K562 (cell line): Measurements from ENCODE around the gene SZT2. TPM values are rescaled to one million over a fixed set of nuclear protein-coding genes. Genes with fewer than 3 reads are reported as not detected.
"Not testable (repeated sequence)": the region's sequence is repeated elsewhere in the genome, so short reads cannot be mapped to it uniquely, and the experiment has no call there.

Experiments
- ATAC-seq: fragments of 200-7000 bp; cut with Tn5 transposase; 3 replicates; pipeline ENCODE4 v1.9.1; 2020; ENCODE audit warnings: moderate library complexity
- BruUV-seq: library from RNA; stranded (reverse); fragments of 400-500 nt; replicated peaks from 2 replicates; lab custom pipeline; 2021; lab: Mats Ljungman, UMichigan
- CTCF ChIA-PET: fragments of 300-600 bp; formaldehyde crosslinking; extraction: SDS; loops from one replicate; lab custom pipeline; 2021; ENCODE audit warnings: low intra/inter-chr PET ratio; lab: Yijun Ruan, JAX
- POLR2A ChIA-PET: fragments of 300-600, 350-650 bp; sonication (Branson Sonifier 250); formaldehyde crosslinking; extraction: SDS; loops from one replicate; lab custom pipeline; 2021; ENCODE audit warnings: antibody characterized with exemption, inconsistent platforms; lab: Yijun Ruan, JAX
- DNase-seq, 4 experiments: peaks; one replicate each; pipeline versions ENCODE4 v3.0.0 to v3.0.0-alpha.2; 2011 to 2018; ENCODE audit warnings: low spot score in 3 of 4, mixed read lengths in 3 of 4; ENCODE audit errors: extremely low read depth in 1 of 4
- FAIRE-seq: peaks from 2 replicates; lab custom pipeline; 2011; peaks lifted over from hg19 to GRCh38; lab: Jason Lieb, UNC
- H2AFZ ChIP-seq: 2 replicates; pipeline ENCODE4 v1.6.0; 2011; ENCODE audit warnings: low read depth, low read length, control low read depth, inconsistent platforms
- H3K27ac ChIP-seq: fragments of 200-600 bp; 3 replicates; pipeline ENCODE4 v1.8.0; 2011; ENCODE audit warnings: low read depth, mild to moderate bottlenecking, control low read depth, inconsistent platforms, low read length, moderate library complexity, mixed read lengths; ENCODE audit errors: extremely low read depth
- H3K27me3 ChIP-seq, 2 experiments: fragments of 300-600 bp in 1 of 2; 2 replicates in 1 of 2; 3 replicates in 1 of 2; pipeline versions ENCODE4 v1.6.0 to v1.8.0; 2011; ENCODE audit warnings: inconsistent platforms in 2 of 2, low read length in 2 of 2, mild to moderate bottlenecking in 1 of 2, mixed read lengths in 1 of 2, moderate library complexity in 1 of 2; ENCODE audit not compliant: control insufficient read depth in 2 of 2, insufficient read depth in 2 of 2
- H3K36me3 ChIP-seq: fragments of 300-600 bp; 3 replicates; pipeline ENCODE4 v1.8.0; 2011; ENCODE audit warnings: mild to moderate bottlenecking, low read length, inconsistent platforms; ENCODE audit not compliant: control insufficient read depth, insufficient read depth
- H3K4me1 ChIP-seq, 2 experiments: fragments of 200-600 bp in 1 of 2; replicated peaks in 1 of 2; 2 replicates in 1 of 2; 3 replicates in 1 of 2; pipeline versions ENCODE4 v1.5.1 to v1.8.0; 2011; ENCODE audit warnings: inconsistent platforms in 2 of 2, low read length in 2 of 2, mild to moderate bottlenecking in 1 of 2, mixed read lengths in 1 of 2, moderate library complexity in 1 of 2; ENCODE audit not compliant: control insufficient read depth in 2 of 2, insufficient read depth in 2 of 2
- H3K4me2 ChIP-seq: 2 replicates; pipeline ENCODE4 v1.6.1; 2011; ENCODE audit warnings: low read length, control low read depth, inconsistent platforms, mixed read lengths; ENCODE audit not compliant: insufficient read depth
- H3K4me3 ChIP-seq: fragments of 200-600 bp; sonication (generic), shearing (Covaris generic); 2 replicates; pipeline ENCODE4 v1.5.1; 2016; ENCODE audit warnings: control low read depth, inconsistent platforms
- H3K79me2 ChIP-seq: fragments of 200-600 bp; 3 replicates; pipeline ENCODE4 v1.8.0; 2011; ENCODE audit warnings: low read length, inconsistent platforms; ENCODE audit not compliant: control insufficient read depth, insufficient read depth
- H3K9ac ChIP-seq, 2 experiments: 2 replicates each; pipeline versions ENCODE4 v1.6.0 to v1.6.1; 2011; ENCODE audit warnings: low read depth in 2 of 2, low read length in 2 of 2, control low read depth in 1 of 2, inconsistent platforms in 1 of 2, mild to moderate bottlenecking in 1 of 2, mixed read lengths in 1 of 2; ENCODE audit not compliant: insufficient read depth in 1 of 2
- H3K9me1 ChIP-seq: one replicate; pipeline ENCODE4 v1.6.0; 2011; ENCODE audit warnings: inconsistent platforms, mild to moderate bottlenecking, low read length, moderate library complexity; ENCODE audit not compliant: control insufficient read depth, insufficient read depth
- H3K9me3 ChIP-seq: replicated peaks from 2 replicates; pipeline ENCODE4 v1.5.1; 2011; ENCODE audit warnings: low read depth, low read length, inconsistent platforms; ENCODE audit not compliant: control insufficient read depth, insufficient read depth
- H4K20me1 ChIP-seq: replicated peaks from 2 replicates; pipeline ENCODE4 v1.6.1; 2011; ENCODE audit warnings: low read length, inconsistent platforms, mixed read lengths; ENCODE audit not compliant: control insufficient read depth, insufficient read depth
- ATF3 ChIP-seq, 2 experiments: fragments of 450-650 bp in 1 of 2; sonication (generic) in 1 of 2; formaldehyde crosslinking in 1 of 2; IDR thresholded peaks in 1 of 2; conservative IDR thresholded peaks in 1 of 2; 2 replicates each; pipeline versions ENCODE4 v1.6.1 to v1.8.1; 2016 to 2023; ENCODE audit warnings: mild to moderate bottlenecking in 2 of 2, moderate library complexity in 2 of 2, inconsistent platforms in 1 of 2, missing genetic modification reagents in 1 of 2
- ATF7 ChIP-seq: fragments of 450-650 bp; IDR thresholded peaks from 2 replicates; pipeline ENCODE4 v1.7.1; 2014; ENCODE audit warnings: mild to moderate bottlenecking, moderate library complexity
- JUN ChIP-seq, 2 experiments: sonication (generic) in 1 of 2; formaldehyde crosslinking in 1 of 2; IDR thresholded peaks; 2 replicates each; pipeline versions ENCODE4 v1.6.1 to v1.8.0; 2012 to 2022; ENCODE audit warnings: borderline replicate concordance in 2 of 2, mild to moderate bottlenecking in 2 of 2, improper control_type of control experiment in 1 of 2, low read depth in 1 of 2, low read length in 1 of 2, missing genetic modification reagents in 1 of 2
- JUNB ChIP-seq: fragments of 450-650 bp; formaldehyde crosslinking; conservative IDR thresholded peaks from 2 replicates; pipeline ENCODE4 v1.4.0; 2020; ENCODE audit warnings: mild to moderate bottlenecking
- JUND ChIP-seq, 2 experiments: IDR thresholded peaks; 2 replicates in 1 of 2; 3 replicates in 1 of 2; pipeline ENCODE4 v1.6.1; 2011; ENCODE audit warnings: borderline replicate concordance in 2 of 2, low read depth in 2 of 2, low read length in 2 of 2, improper control_type of control experiment in 1 of 2, missing biosample characterization in 1 of 2, missing genetic modification characterization in 1 of 2, missing genetic modification reagents in 1 of 2
- TEAD2 ChIP-seq: fragments of 450-650 bp; IDR thresholded peaks from 2 replicates; pipeline ENCODE4 v1.6.1; 2016; ENCODE audit warnings: missing genetic modification characterization, control low read depth, missing compliant biosample characterization
- TEAD4 ChIP-seq, 2 experiments: sonication (generic) in 1 of 2; formaldehyde crosslinking in 1 of 2; IDR thresholded peaks; 2 replicates each; pipeline versions ENCODE4 v1.6.1 to v1.8.0; 2012 to 2022; ENCODE audit warnings: borderline replicate concordance in 1 of 2, inconsistent platforms in 1 of 2, low read length in 1 of 2, mild to moderate bottlenecking in 1 of 2, missing genetic modification reagents in 1 of 2
- ZNF318 ChIP-seq, 2 experiments: fragments of 450-650 bp; IDR thresholded peaks; 2 replicates each; pipeline ENCODE4 v1.6.1; 2016; ENCODE audit warnings: mild to moderate bottlenecking in 2 of 2, borderline replicate concordance in 1 of 2, low read depth in 1 of 2, moderate library complexity in 1 of 2
- WGBS: fragments of 100-300 bp; shearing (Covaris generic); methylation state at CpG from one replicate; pipeline ENCODE4 v1.1.6; 2016; ENCODE audit warnings: low coverage, mixed read lengths; ENCODE audit not compliant: insufficient coverage; ENCODE audit errors: missing lambda C conversion rate; 5-methylcytosine and 5-hydroxymethylcytosine counted together
- in situ Hi-C: fragments of 300-500 bp; cut with MboI; formaldehyde crosslinking; loops from 4 replicates; pipeline ENCODE4 v1.15.0; 2018; ENCODE audit warnings: inconsistent platforms, mixed read lengths
- intact Hi-C: fragments of 100-400 bp; cut with micrococcal nuclease; formaldehyde crosslinking; loops from 2 replicates; pipeline ENCODE4 v1.14.2; 2022
- polyA plus RNA-seq, 8 experiments: library from polyadenylated mRNA; depleted of rRNA in 4 of 8; stranded (reverse) in 5 of 8; unstranded in 3 of 8; fragments of >200 nt; fragmentation: Nextera tagmentation in 2 of 8; fragmentation: Illumina TruSeq in 1 of 8; extraction: Ambion mirVana in 2 of 8; extraction: Trizol in 1 of 8; gene quantifications; 2 replicates each; pipeline versions ENCODE4 v1.2.1 to v1.2.3, GENCODE V29; 2011 to 2014; ENCODE audit warnings: inconsistent platforms in 1 of 8, missing spikeins in 1 of 8
- total RNA-seq, 7 experiments: library from RNA; depleted of rRNA in 6 of 7; stranded (reverse); fragments of >200 nt in 6 of 7; fragmentation: Illumina TruSeq in 2 of 7; extraction: Trizol in 2 of 7; gene quantifications; 2 replicates each; pipeline versions ENCODE4 v1.2.1 to v1.2.3, GENCODE V29; 2011 to 2021; ENCODE audit warnings: low replicate concordance in 1 of 7

The SZT2 gene
- total and polyA plus RNA-seq, 9 of the 15 experiments (the other 6 are each of a cell fraction or from before 2014, with no cell fraction given) = 0.88 to 31.0 (median 12.8) TPM

- H3K4me3 ChIP-seq; POLR2A ChIA-PET; H4K20me1 ChIP-seq; H3K4me2 ChIP-seq; intact Hi-C loops; H2AFZ ChIP-seq; CTCF ChIA-PET; H3K79me2 ChIP-seq; H3K9me3 ChIP-seq; H3K9ac ChIP-seq; in situ Hi-C loops; H3K36me3 ChIP-seq; BruUV-seq; H3K4me1 ChIP-seq; H3K27ac ChIP-seq; DNase-seq; H3K9me1 ChIP-seq; TF ChIP-seq TEAD4 (CRISPR knock-in tag; IDR thresholded peaks at IDR 0.05; ENCODE audit: borderline replicate concordance); JUN (CRISPR knock-in tag; IDR thresholded peaks at IDR 0.05; ENCODE audit: borderline replicate concordance); ATF3 (CRISPR knock-in tag; conservative IDR thresholded peaks at IDR 0.05): not testable (repeated sequence)
- peaks cover 16 to 19% of the 10 kb centered on the region in 2 experiments for H3K27me3 ChIP-seq
- peak; percentile 38; the same call in 1 of the 3 replicates for ATAC-seq
- FAIRE-seq = peak; percentile 73
- 15% methylated on average over 8 of the region's 10 CpGs for WGBS
- TF ChIP-seq TEAD4 (IDR thresholded peaks at IDR 0.05; ENCODE audit: low read length) = peak; percentile 44; the same call in 1 of the 2 replicates
- 0 out of 2 replicates have a peak, but pooled peaks have one; percentile 26 for TF ChIP-seq JUN (IDR thresholded peaks at IDR 0.05; ENCODE audit: borderline replicate concordance, low read depth, low read length)
- TF ChIP-seq ATF7 = peak; percentile 96
- peak; percentile 74; the same call in 1 of the 2 replicates for TF ChIP-seq JUNB (CRISPR knock-in tag)
- TF ChIP-seq ATF3 (IDR thresholded peaks at IDR 0.05) = peak; percentile 98
- TF ChIP-seq TEAD2 (tag) = peak; percentile 63; the same call in 1 of the 2 replicates
- peak; percentile 53 for TF ChIP-seq JUND (IDR thresholded peaks at IDR 0.05; ENCODE audit: borderline replicate concordance, low read depth, low read length)
- peak; percentile 74; the same call in 1 of the 3 replicates for TF ChIP-seq JUND (tag; IDR thresholded peaks at IDR 0.05; ENCODE audit: borderline replicate concordance, low read depth, low read length)
- peak in 1 of 2 experiments; percentile 78; a peak in 2 of 4 replicates for TF ChIP-seq ZNF318 (IDR thresholded peaks at IDR 0.05; ENCODE audit: borderline replicate concordance in 1 of 2, low read depth in 1 of 2)
Measured at GRCh38 chr1:43475611-43476401, 86.1 kb downstream of the SZT2 start.
